Measurements from ENCODE around the gene CNOT4. TPM values are rescaled to one million over a fixed set of nuclear protein-coding genes. Genes with fewer than 3 reads are reported as not detected.
"Not testable (repeated sequence)": the region's sequence is repeated elsewhere in the genome, so short reads cannot be mapped to it uniquely, and the experiment has no call there.

CNOT4 gene
- total RNA-seq, 1 donor from 2014 or later, result 33.4 TPM

GRCh38 chr7:135449436-135449835 is 60.5 kb downstream of the CNOT4 start:
- H3K27ac Mint-ChIP-seq, result no peak overlapping the region
- H3K4me3 Mint-ChIP-seq, result no peak overlapping the region
- no peaks in the 10 kb centered on the region for H3K9me3 Mint-ChIP-seq
- DNase-seq (ENCODE audit: low spot score in 2 of 2, unreplicated experiment in 2 of 2), result no peak
- H3K36me3 Mint-ChIP-seq, result peaks cover 6% of the 10 kb centered on the region
- no peaks in the 10 kb centered on the region for H3K27me3 Mint-ChIP-seq (ENCODE audit: low read depth)
- no peak for TF ChIP-seq CTCF (IDR thresholded peaks at IDR 0.05; ENCODE audit: unreplicated experiment)
- H3K4me1 Mint-ChIP-seq, result peaks cover 7% of the 10 kb centered on the region

GRCh38 chr7:135448753-135449152 is 61.1 kb downstream of the CNOT4 start:
- DNase-seq (ENCODE audit: low spot score in 2 of 2, unreplicated experiment in 2 of 2), result no peak
- no peaks in the 10 kb centered on the region for H3K27me3 Mint-ChIP-seq (ENCODE audit: low read depth)
- no peak for TF ChIP-seq CTCF (IDR thresholded peaks at IDR 0.05; ENCODE audit: unreplicated experiment)
- H3K4me3 Mint-ChIP-seq, result no peak overlapping the region
- no peaks in the 10 kb centered on the region for H3K9me3 Mint-ChIP-seq
- H3K36me3 Mint-ChIP-seq, result peaks cover 7% of the 10 kb centered on the region
- peaks cover 7% of the 10 kb centered on the region for H3K4me1 Mint-ChIP-seq
- no peak overlapping the region for H3K27ac Mint-ChIP-seq

GRCh38 chr7:135447748-135448147 is 62.2 kb downstream of the CNOT4 start:
- no peaks in the 10 kb centered on the region for H3K27me3 Mint-ChIP-seq (ENCODE audit: low read depth)
- peaks cover 7% of the 10 kb centered on the region for H3K4me1 Mint-ChIP-seq
- no peak for TF ChIP-seq CTCF (IDR thresholded peaks at IDR 0.05; ENCODE audit: unreplicated experiment)
- H3K4me3 Mint-ChIP-seq, result no peak overlapping the region
- no peak for DNase-seq (ENCODE audit: low spot score in 2 of 2, unreplicated experiment in 2 of 2)
- H3K9me3 Mint-ChIP-seq, result no peaks in the 10 kb centered on the region
- H3K36me3 Mint-ChIP-seq, result peaks cover 13% of the 10 kb centered on the region
- H3K27ac Mint-ChIP-seq, result no peak overlapping the region

- Mint-ChIP-seq H3K4me3 (no peak overlapping the region), H3K4me1 (peaks cover 7% of the 10 kb centered on the region), H3K36me3 (peaks cover 13% of the 10 kb centered on the region), H3K9me3 (no peaks in the 10 kb centered on the region), H3K27me3 (ENCODE audit: low read depth) (no peaks in the 10 kb centered on the region), H3K27ac (no peak overlapping the region)
- no peak for TF ChIP-seq CTCF (IDR thresholded peaks at IDR 0.05; ENCODE audit: unreplicated experiment)
- no peak for DNase-seq (ENCODE audit: low spot score in 2 of 2, unreplicated experiment in 2 of 2)
Measured at GRCh38 chr7:135445690-135446089, 64.2 kb downstream of the CNOT4 start.

- DNase-seq (ENCODE audit: low spot score in 2 of 2, unreplicated experiment in 2 of 2); H3K9me3 Mint-ChIP-seq; H3K4me1 Mint-ChIP-seq; H3K27me3 Mint-ChIP-seq (ENCODE audit: low read depth); H3K27ac Mint-ChIP-seq; H3K4me3 Mint-ChIP-seq: not testable (repeated sequence)
- peaks cover 13% of the 10 kb centered on the region for H3K36me3 Mint-ChIP-seq
Measured at GRCh38 chr7:135445266-135445665, 64.6 kb downstream of the CNOT4 start.

GRCh38 chr7:135441791-135442190 is 68.1 kb downstream of the CNOT4 start:
- H3K4me3 Mint-ChIP-seq, result no peak overlapping the region
- DNase-seq (ENCODE audit: low spot score in 2 of 2, unreplicated experiment in 2 of 2), result no peak
- H3K9me3 Mint-ChIP-seq, result no peaks in the 10 kb centered on the region
- no peaks in the 10 kb centered on the region for H3K27me3 Mint-ChIP-seq (ENCODE audit: low read depth)
- no peaks in the 10 kb centered on the region for H3K4me1 Mint-ChIP-seq
- TF ChIP-seq CTCF (IDR thresholded peaks at IDR 0.05; ENCODE audit: unreplicated experiment), result no peak
- no peak overlapping the region for H3K27ac Mint-ChIP-seq
- H3K36me3 Mint-ChIP-seq, result peaks cover 15% of the 10 kb centered on the region
